Measurements from ENCODE around the gene SLC49A3. TPM values are rescaled to one million over a fixed set of nuclear protein-coding genes. Genes with fewer than 3 reads are reported as not detected.

The SLC49A3 gene
- total and polyA plus RNA-seq, 2 of the 13 experiments (the other 11 are each of a cell fraction or from before 2014, with no cell fraction given): 0.07 to 0.17 TPM

DNA sequence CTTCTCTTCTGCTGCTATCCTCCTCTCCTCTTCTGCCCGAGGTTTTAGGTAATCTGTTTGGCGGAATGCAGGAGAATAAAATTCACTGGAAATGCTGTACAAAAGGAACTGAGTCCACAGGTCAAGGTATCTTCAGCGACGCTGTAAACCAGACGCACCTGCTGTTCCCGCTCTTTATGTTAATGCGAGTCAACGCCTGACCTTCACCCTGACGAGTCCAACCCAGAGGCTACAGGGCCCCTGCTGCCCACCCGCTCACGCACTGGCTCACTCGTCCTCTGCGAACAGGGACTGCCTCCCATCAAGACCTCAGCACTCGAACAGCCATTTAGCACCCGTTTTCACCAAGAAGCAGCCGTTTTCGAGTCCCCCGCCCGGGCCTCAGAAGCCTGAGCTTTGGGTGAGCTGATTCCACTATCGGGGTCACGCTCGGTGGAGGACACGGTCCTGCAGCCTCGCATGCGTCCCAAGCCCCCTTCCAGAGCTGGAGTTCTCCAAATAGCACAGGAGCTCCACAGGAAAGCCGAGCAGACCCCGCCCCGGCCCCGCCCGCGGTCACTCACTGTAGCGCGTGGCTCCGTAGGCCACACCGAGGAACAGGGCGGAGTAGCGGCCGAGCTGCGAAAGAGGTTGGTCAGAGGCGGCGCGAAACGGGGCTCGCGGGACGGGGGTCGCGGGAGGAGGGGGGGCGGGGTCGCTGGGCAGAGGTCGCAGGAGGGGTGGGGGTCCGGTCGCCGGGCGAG, 15.4 kb downstream of the SLC49A3 start (continued):
- TF ChIP-seq SRSF4 (IDR thresholded peaks at IDR 0.05; ENCODE audit: low read depth, low read length, poor library complexity, severe bottlenecking) (no peak), ZNF160 (CRISPR knock-in tag; IDR thresholded peaks at IDR 0.05) (no peak), ETV6 (CRISPR knock-in tag; conservative IDR thresholded peaks at IDR 0.05) (no peak), JUND (CRISPR knock-in tag; IDR thresholded peaks at IDR 0.05) (no peak), TBP (CRISPR knock-in tag; IDR thresholded peaks at IDR 0.05) (no peak), TP53 (CRISPR knock-in tag; conservative IDR thresholded peaks at IDR 0.05) (no peak), ZNF766 (CRISPR knock-in tag; IDR thresholded peaks at IDR 0.05; ENCODE audit: borderline replicate concordance) (no peak), ZNF589 (CRISPR knock-in tag; conservative IDR thresholded peaks at IDR 0.05) (no peak), MEF2D (CRISPR knock-in tag; IDR thresholded peaks at IDR 0.05) (no peak), ZMYM4 (CRISPR knock-in tag; IDR thresholded peaks at IDR 0.05) (peak; percentile 8; the same call in 1 of the 2 replicates), ZNF530 (CRISPR knock-in tag; IDR thresholded peaks at IDR 0.05; ENCODE audit: low read depth) (no peak)
- TF ChIP-seq, protein P1, sequence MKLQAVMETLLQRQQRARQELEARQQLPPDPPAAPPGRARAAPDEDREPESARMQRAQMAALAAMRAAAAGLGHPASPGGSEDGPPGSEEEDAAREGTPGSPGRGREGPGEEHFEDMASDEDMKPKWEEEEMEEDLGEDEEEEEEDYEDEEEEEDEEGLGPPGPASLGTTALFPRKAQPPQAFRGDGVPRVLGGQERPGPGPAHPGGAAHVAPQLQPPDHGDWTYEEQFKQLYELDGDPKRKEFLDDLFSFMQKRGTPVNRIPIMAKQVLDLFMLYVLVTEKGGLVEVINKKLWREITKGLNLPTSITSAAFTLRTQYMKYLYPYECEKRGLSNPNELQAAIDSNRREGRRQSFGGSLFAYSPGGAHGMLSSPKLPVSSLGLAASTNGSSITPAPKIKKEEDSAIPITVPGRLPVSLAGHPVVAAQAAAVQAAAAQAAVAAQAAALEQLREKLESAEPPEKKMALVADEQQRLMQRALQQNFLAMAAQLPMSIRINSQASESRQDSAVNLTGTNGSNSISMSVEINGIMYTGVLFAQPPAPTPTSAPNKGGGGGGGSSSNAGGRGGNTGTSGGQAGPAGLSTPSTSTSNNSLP (IDR thresholded peaks at IDR 0.05; ENCODE audit: low read depth, low read length): no peak
- TF ChIP-seq, protein P2, sequence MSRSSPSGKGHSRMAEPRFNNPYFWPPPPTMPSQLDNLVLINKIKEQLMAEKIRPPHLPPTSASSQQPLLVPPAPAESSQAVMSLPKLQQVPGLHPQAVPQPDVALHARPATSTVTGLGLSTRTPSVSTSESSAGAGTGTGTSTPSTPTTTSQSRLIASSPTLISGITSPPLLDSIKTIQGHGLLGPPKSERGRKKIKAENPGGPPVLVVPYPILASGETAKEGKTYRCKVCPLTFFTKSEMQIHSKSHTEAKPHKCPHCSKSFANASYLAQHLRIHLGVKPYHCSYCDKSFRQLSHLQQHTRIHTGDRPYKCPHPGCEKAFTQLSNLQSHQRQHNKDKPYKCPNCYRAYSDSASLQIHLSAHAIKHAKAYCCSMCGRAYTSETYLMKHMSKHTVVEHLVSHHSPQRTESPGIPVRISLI (CRISPR knock-in tag; IDR thresholded peaks at IDR 0.05; ENCODE audit: borderline replicate concordance): no peak
- TF ChIP-seq, protein P3, sequence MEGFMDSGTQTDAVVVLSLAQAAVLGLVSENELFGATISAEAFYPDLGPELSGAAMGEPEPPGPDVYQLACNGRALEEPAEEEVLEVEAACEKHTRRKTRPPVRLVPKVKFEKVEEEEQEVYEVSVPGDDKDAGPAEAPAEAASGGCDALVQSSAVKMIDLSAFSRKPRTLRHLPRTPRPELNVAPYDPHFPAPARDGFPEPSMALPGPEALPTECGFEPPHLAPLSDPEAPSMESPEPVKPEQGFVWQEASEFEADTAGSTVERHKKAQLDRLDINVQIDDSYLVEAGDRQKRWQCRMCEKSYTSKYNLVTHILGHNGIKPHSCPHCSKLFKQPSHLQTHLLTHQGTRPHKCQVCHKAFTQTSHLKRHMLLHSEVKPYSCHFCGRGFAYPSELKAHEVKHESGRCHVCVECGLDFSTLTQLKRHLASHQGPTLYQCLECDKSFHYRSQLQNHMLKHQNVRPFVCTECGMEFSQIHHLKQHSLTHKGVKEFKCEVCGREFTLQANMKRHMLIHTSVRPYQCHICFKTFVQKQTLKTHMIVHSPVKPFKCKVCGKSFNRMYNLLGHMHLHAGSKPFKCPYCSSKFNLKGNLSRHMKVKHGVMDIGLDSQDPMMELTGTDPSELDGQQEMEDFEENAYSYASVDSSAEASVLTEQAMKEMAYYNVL (CRISPR knock-in tag; IDR thresholded peaks at IDR 0.05; ENCODE audit: borderline replicate concordance): no peak
- TF ChIP-seq, protein P4, sequence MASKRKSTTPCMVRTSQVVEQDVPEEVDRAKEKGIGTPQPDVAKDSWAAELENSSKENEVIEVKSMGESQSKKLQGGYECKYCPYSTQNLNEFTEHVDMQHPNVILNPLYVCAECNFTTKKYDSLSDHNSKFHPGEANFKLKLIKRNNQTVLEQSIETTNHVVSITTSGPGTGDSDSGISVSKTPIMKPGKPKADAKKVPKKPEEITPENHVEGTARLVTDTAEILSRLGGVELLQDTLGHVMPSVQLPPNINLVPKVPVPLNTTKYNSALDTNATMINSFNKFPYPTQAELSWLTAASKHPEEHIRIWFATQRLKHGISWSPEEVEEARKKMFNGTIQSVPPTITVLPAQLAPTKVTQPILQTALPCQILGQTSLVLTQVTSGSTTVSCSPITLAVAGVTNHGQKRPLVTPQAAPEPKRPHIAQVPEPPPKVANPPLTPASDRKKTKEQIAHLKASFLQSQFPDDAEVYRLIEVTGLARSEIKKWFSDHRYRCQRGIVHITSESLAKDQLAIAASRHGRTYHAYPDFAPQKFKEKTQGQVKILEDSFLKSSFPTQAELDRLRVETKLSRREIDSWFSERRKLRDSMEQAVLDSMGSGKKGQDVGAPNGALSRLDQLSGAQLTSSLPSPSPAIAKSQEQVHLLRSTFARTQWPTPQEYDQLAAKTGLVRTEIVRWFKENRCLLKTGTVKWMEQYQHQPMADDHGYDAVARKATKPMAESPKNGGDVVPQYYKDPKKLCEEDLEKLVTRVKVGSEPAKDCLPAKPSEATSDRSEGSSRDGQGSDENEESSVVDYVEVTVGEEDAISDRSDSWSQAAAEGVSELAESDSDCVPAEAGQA (IDR thresholded peaks at IDR 0.05; ENCODE audit: low read depth): no peak
- TF ChIP-seq, protein P4 (CRISPR knock-in tag; IDR thresholded peaks at IDR 0.05; ENCODE audit: borderline replicate concordance): no peak
